Measurements from ENCODE around the gene ELOVL5.

ELOVL5 gene

GRCh38 chr6:53239526-53239925 is 109.2 kb downstream of the ELOVL5 start:
- no peak for DNase-seq (ENCODE audit: low spot score)

GRCh38 chr6:53238311-53238710 is 110.4 kb downstream of the ELOVL5 start:
- no peak for DNase-seq (ENCODE audit: low spot score)

- DNase-seq (ENCODE audit: low spot score): no peak
These were observed 112.5 kb downstream of the ELOVL5 start for GRCh38 chr6:53236241-53236640.

GRCh38 chr6:53235508-53235907 is 113.2 kb downstream of the ELOVL5 start:
- DNase-seq (ENCODE audit: low spot score): no peak

GRCh38 chr6:53233309-53233708 is 115.4 kb downstream of the ELOVL5 start:
- no peak for DNase-seq (ENCODE audit: low spot score)

- no peak for DNase-seq (ENCODE audit: low spot score)
These were observed 117.8 kb downstream of the ELOVL5 start for GRCh38 chr6:53230775-53231467.

GRCh38 chr6:53227847-53228246 is 120.9 kb downstream of the ELOVL5 start:
- no peak for DNase-seq (ENCODE audit: low spot score)

GRCh38 chr6:53220605-53221004 is 128.1 kb downstream of the ELOVL5 start:
- no peak for DNase-seq (ENCODE audit: low spot score)

Data from cerebellar cortex (tissue), 1 donor.